Prostate gland (tissue), 2 donors: ENCODE results near the gene ARGLU1.

Experiments used
- POLR2A ChIP-seq: fragments of 450-650 bp; IDR thresholded peaks from one replicate; pipeline ENCODE4 v1.6.1; 2016; ENCODE audit warnings: antibody characterized with exemption, mild to moderate bottlenecking
- TF ChIP-seq, protein P1 (sequence below), 4 experiments: fragments of 200-600 bp in 2 of 4; fragments of 450-650 bp in 2 of 4; sonication (generic) in 2 of 4; IDR thresholded peaks; 1 replicate in 3 of 4; 2 replicates in 1 of 4; pipeline ENCODE4 v1.5.1; 2016 to 2019; ENCODE audit warnings: antibody characterized with exemption in 4 of 4, mild to moderate bottlenecking in 2 of 4, moderate library complexity in 2 of 4

DNA sequence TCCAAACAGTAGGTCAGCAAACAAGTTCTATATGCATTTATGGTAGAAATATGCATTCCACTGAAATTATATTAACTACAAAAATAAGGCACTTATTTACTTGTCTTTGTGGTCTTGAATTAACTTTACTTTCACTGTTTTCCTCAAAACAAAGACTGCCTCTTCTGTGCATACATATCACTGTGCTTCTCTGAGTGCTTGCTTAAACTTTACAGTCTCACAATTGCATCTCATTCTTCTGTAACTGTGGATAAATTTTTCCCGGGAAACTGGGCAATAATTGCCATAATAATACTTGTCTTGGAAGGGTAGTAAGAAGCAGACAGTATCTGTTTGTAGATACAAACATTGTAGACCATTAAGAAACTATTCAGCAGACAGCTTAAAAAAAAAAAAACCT, 70.9 kb downstream of the ARGLU1 start:
- TF ChIP-seq, protein P1, sequence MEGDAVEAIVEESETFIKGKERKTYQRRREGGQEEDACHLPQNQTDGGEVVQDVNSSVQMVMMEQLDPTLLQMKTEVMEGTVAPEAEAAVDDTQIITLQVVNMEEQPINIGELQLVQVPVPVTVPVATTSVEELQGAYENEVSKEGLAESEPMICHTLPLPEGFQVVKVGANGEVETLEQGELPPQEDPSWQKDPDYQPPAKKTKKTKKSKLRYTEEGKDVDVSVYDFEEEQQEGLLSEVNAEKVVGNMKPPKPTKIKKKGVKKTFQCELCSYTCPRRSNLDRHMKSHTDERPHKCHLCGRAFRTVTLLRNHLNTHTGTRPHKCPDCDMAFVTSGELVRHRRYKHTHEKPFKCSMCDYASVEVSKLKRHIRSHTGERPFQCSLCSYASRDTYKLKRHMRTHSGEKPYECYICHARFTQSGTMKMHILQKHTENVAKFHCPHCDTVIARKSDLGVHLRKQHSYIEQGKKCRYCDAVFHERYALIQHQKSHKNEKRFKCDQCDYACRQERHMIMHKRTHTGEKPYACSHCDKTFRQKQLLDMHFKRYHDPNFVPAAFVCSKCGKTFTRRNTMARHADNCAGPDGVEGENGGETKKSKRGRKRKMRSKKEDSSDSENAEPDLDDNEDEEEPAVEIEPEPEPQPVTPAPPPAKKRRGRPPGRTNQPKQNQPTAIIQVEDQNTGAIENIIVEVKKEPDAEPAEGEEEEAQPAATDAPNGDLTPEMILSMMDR (IDR thresholded peaks at IDR 0.05) = no peak
- TF ChIP-seq POLR2A = no peak
